HTERT RPE-1 (cell line): ENCODE data around the gene EIF3CL.
"Not testable (repeated sequence)": the region's sequence is repeated elsewhere in the genome, so short reads cannot be mapped to it uniquely, and the experiment has no call there.

Experiments
- in situ Hi-C: fragments of 300-500 bp; cut with MboI; formaldehyde crosslinking; loops from 4 replicates; pipeline ENCODE4 v1.14.3; 2020; ENCODE audit warnings: low sequenced_read_pairs

EIF3CL gene, protein sequence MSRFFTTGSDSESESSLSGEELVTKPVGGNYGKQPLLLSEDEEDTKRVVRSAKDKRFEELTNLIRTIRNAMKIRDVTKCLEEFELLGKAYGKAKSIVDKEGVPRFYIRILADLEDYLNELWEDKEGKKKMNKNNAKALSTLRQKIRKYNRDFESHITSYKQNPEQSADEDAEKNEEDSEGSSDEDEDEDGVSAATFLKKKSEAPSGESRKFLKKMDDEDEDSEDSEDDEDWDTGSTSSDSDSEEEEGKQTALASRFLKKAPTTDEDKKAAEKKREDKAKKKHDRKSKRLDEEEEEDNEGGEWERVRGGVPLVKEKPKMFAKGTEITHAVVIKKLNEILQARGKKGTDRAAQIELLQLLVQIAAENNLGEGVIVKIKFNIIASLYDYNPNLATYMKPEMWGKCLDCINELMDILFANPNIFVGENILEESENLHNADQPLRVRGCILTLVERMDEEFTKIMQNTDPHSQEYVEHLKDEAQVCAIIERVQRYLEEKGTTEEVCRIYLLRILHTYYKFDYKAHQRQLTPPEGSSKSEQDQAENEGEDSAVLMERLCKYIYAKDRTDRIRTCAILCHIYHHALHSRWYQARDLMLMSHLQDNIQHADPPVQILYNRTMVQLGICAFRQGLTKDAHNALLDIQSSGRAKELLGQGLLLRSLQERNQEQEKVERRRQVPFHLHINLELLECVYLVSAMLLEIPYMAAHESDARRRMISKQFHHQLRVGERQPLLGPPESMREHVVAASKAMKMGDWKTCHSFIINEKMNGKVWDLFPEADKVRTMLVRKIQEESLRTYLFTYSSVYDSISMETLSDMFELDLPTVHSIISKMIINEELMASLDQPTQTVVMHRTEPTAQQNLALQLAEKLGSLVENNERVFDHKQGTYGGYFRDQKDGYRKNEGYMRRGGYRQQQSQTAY

DNA sequence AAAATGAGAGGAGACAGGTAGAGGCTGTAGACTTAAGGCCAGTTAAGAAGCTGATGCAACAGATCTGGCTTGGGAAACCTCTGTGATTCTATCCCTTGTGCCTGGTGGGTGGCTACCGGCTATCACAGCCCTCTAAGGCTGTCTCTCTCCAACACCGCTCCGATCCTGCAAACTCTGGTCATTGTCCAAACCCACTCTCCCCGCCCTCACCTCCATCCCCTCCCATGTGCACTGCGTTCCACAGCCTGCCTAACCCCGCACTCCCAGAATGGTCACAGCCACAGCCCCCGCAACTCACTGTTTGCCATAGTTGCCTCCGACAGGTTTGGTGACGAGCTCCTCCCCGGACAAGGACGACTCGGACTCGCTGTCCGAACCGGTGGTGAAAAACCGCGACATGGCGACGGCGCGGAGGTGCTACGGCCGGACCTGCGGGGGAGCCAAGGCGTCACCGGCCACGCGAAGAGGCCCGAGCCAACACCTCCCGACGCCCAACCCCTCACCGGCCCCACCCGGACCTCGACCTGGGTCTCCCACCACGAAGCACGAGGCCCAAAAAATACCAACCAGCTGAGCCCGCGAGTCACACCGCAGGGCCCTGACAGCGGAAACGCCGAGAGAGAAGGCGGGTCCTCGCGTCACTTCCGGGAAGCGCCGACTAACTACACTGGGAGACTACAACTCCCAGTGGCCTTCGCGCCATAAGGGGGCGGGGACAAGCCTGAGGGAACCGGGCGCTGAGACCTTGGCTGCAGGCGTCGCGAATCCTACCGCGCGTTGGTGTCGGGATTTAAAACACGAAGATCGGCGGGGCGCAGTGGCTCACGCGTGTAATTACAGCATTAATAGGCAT, at the start of gene EIF3CL:
Gene EIF3CL, minus strand, starts transcription at position 622 of the 853 bp plus-strand sequence. Its CDS starts 223 bp downstream, at position 399.
- in situ Hi-C loops, result not testable (repeated sequence)

DNA sequence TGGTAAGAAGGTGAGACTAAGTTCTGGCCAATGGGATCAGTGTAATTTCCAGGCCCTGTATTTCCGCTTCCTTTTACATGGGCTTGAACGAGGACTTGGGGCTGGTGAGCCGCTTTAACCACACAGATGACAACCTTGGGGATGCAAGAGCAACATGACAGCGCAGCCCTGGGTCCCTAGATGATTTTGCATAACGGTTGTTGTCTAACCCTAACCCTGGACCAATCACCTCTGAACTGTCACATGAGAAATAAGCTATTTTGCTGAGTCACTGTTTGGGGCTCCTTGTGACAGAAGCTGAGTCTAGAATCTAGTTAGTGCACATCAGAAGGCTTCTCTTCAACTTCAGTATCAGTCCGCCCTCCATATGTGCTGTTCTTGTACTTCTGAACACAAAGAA, 43.4 kb upstream of the EIF3CL start:
- in situ Hi-C loops, result not testable (repeated sequence)

DNA sequence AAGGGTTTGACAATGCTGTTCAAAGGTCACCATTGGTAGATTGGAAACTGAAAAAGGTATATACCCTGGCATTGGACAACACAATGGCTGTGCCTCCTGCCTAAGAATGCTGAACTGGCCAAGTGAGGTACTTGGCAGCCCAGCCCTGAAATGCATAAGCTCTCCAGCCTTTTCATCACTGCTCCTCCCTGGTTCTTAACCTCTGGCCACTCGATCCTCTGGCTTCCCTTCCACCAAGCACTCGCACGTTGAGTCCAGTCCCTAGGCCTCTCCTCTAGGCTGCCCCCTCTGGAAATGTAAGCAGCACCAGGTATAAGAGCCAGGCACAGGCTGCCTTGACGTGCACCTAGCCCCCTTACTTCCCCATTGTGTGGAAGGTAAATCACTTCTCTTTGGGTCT, 42.7 kb upstream of the EIF3CL start:
- in situ Hi-C loops, result not testable (repeated sequence)

DNA sequence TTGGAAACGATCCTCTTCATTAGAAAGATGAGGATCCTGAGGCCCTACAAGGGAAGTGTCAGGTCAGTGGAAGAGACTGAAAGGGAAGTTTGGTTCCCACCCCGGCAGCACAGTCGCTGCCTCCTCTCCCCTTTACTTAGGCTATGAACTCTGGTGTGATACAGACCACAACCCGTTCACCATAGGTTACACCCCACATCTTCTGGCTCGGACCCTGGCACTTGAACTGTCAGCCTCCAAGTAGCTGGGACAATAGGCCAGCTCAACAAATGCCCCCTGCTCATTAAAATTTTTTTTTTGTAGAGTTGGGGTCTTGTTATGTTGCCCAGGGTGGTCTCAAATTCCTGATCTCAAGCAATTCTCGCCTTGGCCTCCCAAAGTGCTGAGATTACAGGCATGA, 40.3 kb upstream of the EIF3CL start:
- in situ Hi-C loops, result not testable (repeated sequence)

DNA sequence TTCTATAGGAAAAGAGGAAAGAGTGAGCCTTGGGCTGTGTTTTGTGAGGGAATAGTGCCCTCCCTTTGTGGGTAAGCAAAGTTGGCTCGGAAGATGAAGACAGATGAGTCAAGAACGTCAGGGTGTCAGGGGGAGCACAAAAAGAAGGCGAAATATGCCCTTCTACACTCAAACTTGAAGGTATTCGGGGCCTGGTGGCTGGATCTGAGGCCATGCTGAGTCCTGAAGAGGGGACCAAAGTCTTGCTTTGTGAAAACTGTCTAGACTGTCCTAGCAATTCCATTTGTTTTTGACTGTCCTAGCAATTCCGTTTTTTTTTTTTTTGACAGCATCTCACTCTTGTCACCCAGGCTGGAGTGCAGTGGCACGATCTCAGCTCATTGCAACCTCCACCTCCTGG, 35.3 kb upstream of the EIF3CL start:
- in situ Hi-C loops, result not testable (repeated sequence)

DNA sequence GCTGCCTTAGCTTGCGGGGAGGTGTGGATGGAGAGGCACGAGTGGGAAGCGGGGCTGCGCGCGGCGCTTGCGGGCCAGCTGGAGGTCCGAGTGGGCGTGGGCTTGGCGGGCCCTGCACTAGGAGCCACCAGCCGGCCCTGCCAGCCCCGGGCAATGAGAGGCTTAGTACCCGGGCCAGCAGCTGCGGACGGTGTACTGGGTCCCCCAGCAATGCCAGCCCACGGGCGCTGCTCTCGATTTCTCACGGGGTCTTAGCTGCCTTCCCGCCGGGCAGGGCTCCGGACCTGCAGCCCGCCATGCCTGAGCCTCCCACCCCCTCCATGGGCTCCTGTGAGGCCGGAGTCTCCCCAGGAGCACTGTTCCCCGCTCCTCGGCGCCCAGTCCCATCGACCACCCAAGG, 31.7 kb upstream of the EIF3CL start:
- in situ Hi-C loops, result not testable (repeated sequence)

DNA sequence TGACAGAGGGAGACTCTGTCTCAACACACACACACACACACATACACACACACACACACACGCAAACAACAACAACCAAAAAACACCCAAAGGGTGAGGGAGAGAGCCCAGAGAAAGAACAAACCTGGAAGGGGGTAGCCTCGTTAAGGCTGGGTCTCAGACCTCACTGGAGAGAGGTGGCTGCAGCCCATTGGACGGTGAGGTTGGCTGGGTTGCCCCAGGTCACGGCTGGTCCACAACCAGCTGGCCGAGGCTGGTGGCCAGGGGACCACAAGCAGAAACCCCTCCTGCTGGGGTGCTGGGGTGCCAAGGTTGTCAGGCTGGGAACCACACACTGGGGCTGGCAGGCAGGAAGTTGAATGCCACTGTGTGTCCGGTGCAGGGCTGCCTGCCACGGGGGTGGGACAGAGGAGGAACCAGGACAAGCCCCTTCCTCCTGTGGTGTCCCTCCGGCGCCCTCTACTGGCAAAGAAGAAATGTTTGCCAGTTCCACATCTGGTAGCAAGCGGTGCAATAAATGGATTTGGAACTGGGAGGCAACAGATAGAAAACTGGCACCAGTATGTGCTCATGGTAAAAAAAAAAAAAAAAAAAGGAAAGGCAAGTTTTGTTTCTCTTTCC, 22.5 kb upstream of the EIF3CL start:
- in situ Hi-C loops, result not testable (repeated sequence)

DNA sequence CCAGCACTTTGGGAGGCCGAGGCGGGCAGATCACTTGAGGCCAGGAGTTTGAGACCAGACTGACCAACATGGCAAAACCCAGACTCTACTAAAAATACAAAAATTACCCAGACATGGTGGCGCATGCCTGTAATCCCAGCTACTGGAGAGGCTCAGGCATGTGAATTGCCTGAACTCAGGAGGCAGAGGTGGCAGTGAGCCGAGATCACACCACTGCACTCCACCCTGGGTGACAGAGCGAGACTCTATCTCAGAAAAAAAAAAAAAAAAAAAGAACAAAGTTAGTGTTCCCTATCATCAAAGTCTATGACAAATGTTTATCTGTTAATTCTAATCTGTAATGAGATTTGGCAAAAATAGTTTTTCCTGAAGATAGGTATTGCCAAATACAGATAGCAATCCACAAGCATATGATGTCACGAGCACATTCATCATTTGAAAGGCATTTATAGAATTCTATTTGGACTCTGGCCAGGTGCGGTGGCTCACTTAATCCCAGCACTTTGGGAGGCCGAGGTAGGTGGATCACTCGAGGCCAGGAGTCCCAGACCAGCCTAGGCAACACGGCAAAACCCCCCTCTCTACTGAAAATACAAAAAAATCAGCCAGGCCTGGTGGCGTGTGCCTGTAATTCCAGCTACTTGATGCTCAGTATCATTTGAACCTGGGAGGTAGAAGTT, 17.6 kb upstream of the EIF3CL start:
- in situ Hi-C loops, result not testable (repeated sequence)

DNA sequence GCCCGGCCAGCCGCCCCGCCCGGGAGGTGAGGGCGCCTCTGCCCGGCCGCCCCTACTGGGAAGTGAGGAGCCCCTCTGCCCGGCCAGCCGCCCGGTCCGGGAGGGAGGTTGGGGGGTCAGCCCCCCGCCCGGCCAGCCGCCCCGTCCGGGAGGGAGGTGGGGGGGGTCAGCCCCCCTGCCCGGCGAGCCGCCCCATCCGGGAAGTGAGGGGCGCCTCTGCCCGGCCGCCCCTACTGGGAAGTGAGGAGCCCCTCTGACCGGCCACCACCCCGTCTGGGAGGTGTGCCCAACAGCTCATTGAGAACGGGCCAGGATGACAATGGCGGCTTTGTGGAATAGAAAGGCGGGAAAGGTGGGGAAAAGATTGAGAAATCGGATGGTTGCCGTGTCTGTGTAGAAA, 13.4 kb upstream of the EIF3CL start:
- in situ Hi-C loops, result not testable (repeated sequence)

DNA sequence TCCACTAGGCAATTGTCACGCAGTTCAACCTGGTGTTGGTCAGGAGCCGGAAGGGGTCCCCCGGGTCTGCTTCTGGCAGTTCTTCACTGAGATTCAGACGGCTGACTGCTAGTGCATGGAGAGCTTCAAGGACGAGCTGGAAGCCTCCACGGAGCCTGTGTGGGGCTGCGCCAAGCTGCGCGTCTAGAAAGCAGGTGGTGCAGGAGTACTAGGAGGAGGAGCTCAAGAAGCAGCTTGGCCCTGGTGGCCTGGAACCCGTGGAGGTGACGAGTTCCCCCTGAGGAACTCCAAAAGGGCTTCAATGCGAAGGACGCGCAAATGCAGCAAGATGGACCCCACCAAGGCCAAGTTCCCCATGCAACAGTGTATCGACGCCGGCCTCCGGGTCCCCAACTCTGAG, 10.9 kb upstream of the EIF3CL start:
- in situ Hi-C loops, result not testable (repeated sequence)

DNA sequence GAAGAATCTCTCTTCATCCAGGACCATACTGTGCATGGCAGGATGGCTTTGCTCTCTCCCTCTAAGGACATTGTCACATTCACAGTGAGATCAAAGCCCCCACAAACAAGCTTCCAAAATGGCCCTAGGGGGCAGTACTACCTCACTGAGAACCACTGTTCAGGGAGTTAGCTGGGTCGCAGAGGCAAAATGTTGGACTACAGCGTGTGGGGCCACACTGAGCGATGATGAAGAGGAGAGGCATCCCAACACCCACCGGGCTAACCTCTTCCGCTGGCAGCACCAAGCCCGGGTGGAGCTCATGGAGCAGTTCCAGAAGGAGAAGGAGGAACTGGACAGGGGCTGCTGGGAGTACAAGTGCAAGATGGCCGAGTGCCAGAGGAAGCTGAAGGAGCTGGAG, 9.9 kb upstream of the EIF3CL start:
- in situ Hi-C loops, result not testable (repeated sequence)

DNA sequence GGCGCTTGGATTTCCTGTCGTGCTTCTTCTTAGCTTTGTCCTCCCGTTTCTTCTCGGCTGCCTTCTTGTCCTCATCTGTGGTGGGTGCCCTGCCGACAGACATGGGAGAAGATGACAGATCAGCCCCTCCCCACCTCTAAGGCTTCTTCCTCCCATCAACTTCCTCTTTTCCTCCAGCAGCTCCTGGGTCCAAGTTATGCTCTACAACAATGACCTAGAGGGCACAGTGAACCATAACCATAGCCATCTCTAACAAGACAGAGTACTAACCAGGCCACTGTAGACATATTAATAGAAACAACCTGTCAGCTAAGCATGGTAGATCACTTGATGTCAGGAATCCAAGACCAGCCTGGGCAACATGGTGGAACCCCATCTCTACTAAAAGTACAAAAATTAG, 11.6 kb downstream of the EIF3CL start:
- in situ Hi-C loops, result not testable (repeated sequence)

DNA sequence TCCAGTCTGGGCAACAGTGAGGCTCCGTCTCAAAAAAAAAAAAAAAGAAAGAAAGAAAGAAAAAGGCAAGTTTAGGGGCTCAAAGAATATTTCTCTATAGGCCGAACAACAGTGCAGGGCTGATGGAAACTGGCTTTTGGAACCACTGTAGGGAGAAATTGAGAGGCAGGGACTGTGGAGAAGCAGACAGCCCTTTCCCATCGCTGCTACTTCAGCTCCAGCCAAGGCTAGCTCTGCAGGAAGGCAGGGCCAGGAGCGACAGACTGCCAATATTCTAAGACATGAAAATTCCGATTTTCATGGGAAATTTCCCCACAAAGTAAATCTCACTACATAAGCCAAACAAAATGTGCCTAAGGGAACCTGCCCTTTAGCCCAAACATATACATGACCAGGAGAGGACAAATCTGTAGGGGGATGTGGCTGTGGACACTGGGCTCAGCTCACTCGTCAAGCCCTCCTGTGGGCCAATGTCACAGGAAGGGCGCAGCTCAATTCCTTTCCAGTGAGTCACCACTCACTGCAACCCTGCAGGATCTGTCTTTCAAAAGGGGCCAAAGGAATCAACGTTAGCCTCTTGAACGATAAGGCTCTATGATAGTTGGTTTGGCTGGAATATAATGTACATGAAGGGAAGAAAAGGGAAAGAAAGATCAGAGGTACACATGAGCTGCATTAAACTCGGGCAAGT, 21.3 kb downstream of the EIF3CL start:
- in situ Hi-C loops, result not testable (repeated sequence)

DNA sequence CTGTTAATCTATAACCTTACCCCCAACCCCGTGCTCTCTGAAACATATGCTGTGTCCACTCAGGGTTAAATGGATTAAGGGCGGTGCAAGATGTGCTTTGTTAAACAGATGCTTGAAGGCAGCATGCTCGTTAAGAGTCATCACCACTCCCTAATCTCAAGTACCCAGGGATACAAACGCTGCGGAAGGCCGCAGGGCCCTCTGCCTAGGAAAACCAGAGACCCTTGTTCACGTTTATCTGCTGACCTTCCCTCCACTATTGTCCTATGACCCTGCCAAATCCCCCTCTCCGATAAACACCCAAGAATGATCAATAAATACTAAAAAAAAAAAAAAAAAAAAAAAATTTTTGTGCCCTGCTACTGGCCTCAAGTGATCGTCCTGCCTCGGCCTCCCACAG, 25.8 kb downstream of the EIF3CL start:
- in situ Hi-C loops, result not testable (repeated sequence)

DNA sequence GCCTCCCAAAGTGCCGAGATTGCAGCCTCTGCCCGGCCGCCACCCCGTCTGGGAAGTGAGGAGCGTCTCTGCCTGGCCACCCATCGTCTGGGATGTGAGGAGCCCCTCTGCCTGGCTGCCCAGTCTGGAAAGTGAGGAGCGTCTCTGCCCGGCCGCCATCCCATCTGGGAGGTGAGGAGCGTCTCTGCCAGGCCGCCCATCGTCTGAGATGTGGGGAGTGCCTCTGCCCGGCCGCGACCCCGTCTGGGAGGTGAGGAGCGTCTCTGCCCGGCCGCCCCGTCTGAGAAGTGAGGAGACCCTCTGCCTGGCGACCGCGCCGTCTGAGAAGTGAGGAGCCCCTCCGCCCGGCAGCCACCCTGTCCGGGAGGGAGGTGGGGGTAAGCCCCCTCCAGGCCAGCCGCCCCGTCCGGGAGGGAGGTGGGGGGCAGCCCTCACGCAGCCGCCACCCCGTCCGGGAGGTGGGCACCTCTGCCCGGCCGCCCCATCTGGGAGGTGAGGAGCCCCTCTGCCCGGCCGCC, 26.5 kb downstream of the EIF3CL start:
- in situ Hi-C loops, result not testable (repeated sequence)

DNA sequence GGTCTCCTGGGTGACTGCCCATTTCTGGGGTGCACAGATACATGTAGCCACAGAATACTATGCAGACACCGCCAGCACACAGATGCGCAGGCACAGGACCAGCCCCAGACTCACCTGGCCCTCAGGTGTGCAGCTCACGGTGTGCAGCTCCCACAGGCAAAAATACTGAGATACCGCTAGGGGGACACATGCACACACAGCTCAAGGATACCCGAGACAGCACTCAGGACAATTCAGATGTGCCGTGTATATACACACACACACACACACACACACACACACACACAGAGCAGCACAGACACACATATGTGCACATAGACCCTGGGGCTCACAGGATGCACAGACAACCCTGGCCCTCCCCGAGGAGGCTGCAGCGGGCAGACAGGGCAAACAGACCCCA, 28.5 kb downstream of the EIF3CL start:
- in situ Hi-C loops, result not testable (repeated sequence)

DNA sequence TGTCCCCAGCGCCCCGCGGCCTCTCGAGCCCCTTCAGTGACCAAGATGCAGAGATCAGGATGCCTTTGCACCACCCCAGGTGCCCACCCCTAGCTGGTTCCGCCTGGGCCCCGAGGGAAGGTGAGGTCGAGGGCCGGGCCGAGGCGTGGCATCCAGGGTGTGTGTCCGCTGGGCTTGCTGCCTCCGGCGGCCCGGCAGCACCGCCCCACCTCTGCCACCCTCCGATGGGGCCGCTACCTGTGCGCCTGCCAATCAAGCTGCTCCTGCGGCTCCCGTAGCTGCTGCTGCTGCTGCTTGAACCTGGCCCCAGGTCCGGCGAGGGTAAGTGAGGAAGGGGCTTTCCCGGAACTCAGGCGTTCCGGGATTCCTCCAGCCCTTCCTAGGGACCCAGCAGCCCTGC, 29.4 kb downstream of the EIF3CL start:
- in situ Hi-C loops, result not testable (repeated sequence)

DNA sequence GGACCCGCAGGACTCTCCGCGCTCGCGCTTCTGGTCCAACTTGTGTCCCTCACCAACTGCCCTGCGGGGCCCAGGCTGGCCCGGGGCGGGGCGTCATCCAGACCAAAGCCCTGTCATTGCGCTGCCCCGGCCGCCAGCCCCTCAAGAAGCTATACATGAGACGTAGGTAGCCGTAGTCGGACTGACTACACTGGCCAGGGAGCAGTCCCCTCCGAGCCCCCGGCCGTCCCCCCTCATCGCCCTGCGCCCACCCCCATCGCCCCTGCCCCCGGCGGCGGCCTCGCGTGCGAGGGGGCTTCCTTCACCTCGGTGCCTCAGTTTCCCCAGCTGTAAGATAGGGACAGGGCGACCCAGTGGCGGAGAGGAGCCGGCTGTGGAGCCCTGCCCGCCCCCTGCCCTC, 35.7 kb downstream of the EIF3CL start:
- in situ Hi-C loops, result not testable (repeated sequence)
